IgD-negative memory B cell (primary cell): Measurements from ENCODE around the gene DAZ4. TPM values are rescaled to one million over a fixed set of nuclear protein-coding genes. Genes with fewer than 3 reads are reported as not detected.
"Not testable (repeated sequence)": the region's sequence is repeated elsewhere in the genome, so short reads cannot be mapped to it uniquely, and the experiment has no call there.

ENCODE experiments used
- H3K27ac Mint-ChIP-seq, 3 donors: one replicate each; pipeline ENCODE4 v1.8.0; 2020 to 2022; ENCODE audit warnings: mild to moderate bottlenecking in 3 of 3, mixed read lengths in 3 of 3, moderate library complexity in 1 of 3
- H3K27me3 Mint-ChIP-seq: one replicate; pipeline ENCODE4 v1.8.0; 2021; ENCODE audit warnings: mixed read lengths
- H3K36me3 Mint-ChIP-seq: one replicate; pipeline ENCODE4 v1.8.0; 2020; ENCODE audit warnings: mild to moderate bottlenecking, mixed read lengths
- H3K4me1 Mint-ChIP-seq, 3 donors: one replicate each; pipeline ENCODE4 v1.8.0; 2020 to 2022; ENCODE audit warnings: mixed read lengths in 3 of 3, mild to moderate bottlenecking in 1 of 3
- H3K4me3 Mint-ChIP-seq, 4 donors: one replicate each; pipeline ENCODE4 v1.8.0; 2020 to 2022; ENCODE audit warnings: mild to moderate bottlenecking in 4 of 4, mixed read lengths in 4 of 4, moderate library complexity in 3 of 4
- H3K9me3 Mint-ChIP-seq, 3 donors: one replicate each; pipeline ENCODE4 v1.8.0; 2020 to 2021; ENCODE audit warnings: mixed read lengths in 3 of 3, mild to moderate bottlenecking in 1 of 3
- polyA plus RNA-seq: library from polyadenylated mRNA; unstranded; fragments of 300-500 nt; fragmentation: Illumina TruSeq; gene quantifications from one replicate; pipeline ENCODE4 v1.2.3, GENCODE V29; 2021

DAZ4 gene, protein sequence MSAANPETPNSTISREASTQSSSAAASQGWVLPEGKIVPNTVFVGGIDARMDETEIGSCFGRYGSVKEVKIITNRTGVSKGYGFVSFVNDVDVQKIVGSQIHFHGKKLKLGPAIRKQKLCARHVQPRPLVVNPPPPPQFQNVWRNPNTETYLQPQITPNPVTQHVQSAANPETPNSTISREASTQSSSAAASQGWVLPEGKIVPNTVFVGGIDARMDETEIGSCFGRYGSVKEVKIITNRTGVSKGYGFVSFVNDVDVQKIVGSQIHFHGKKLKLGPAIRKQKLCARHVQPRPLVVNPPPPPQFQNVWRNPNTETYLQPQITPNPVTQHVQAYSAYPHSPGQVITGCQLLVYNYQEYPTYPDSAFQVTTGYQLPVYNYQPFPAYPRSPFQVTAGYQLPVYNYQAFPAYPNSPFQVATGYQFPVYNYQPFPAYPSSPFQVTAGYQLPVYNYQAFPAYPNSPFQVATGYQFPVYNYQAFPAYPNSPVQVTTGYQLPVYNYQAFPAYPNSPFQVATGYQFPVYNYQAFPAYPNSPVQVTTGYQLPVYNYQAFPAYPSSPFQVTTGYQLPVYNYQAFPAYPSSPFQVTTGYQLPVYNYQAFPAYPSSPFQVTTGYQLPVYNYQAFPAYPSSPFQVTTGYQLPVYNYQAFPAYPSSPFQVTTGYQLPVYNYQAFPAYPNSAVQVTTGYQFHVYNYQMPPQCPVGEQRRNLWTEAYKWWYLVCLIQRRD
- polyA plus RNA-seq, result not detected

DNA sequence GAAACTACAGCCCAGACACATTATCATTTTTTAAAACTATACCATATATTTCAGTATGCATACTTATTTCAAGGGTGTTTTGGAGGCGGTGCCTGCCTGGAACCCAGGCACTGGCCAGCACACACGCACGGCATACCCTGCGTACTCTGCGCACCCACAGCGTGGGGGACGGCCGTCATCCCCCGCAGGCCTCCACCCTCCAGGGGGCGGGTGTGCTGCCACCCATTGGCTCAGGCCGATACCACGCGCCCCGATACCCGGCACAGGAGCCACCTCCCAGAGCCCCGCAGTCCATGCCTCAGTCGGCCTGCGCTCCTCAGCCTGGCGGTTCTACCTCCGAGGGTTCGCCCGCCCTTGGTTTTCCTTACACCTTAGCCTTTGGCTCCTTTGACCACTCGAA is at the start of gene DAZ4:
TSS of gene DAZ4 (plus strand) at position 301 of the 400 bp plus-strand sequence. CDS start 208 bp downstream, outside the sequence.
- not testable (repeated sequence) for H3K36me3 Mint-ChIP-seq, H3K4me1 Mint-ChIP-seq, H3K4me3 Mint-ChIP-seq, H3K9me3 Mint-ChIP-seq, H3K27ac Mint-ChIP-seq, H3K27me3 Mint-ChIP-seq

DNA sequence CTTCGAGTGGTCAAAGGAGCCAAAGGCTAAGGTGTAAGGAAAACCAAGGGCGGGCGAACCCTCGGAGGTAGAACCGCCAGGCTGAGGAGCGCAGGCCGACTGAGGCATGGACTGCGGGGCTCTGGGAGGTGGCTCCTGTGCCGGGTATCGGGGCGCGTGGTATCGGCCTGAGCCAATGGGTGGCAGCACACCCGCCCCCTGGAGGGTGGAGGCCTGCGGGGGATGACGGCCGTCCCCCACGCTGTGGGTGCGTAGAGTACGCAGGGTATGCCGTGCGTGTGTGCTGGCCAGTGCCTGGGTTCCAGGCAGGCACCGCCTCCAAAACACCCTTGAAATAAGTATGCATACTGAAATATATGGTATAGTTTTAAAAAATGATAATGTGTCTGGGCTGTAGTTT is 20.4 kb upstream of the DAZ4 start, which contains the start of gene DAZ3:
TSS of gene DAZ3 (minus strand) at position 101 of the 400 bp plus-strand sequence. CDS start 208 bp downstream, outside the sequence.
- H3K27me3 Mint-ChIP-seq, H3K4me1 Mint-ChIP-seq, H3K4me3 Mint-ChIP-seq, H3K27ac Mint-ChIP-seq, H3K9me3 Mint-ChIP-seq, H3K36me3 Mint-ChIP-seq: not testable (repeated sequence)

DNA sequence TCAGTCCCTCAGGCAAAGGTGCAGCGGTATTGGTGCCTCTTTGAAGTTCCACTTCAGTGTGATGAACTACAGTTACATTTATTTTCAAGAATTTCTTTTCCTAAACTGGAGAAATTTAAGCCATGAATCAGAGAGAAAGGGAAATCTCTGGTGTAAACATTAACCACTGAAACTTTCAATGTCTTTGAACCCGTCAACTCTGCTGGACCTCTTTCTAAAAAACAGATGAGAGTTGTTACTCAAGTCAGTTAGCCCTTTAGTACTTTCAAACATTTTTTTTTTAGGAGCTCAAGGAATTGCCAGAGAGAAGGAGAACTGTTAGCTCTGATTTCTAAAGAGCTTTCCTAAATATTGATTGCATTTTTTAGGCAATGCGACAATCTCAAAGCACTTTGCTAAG is 11.9 kb upstream of the DAZ4 start:
- not testable (repeated sequence) for H3K4me3 Mint-ChIP-seq, H3K36me3 Mint-ChIP-seq, H3K27ac Mint-ChIP-seq, H3K9me3 Mint-ChIP-seq, H3K4me1 Mint-ChIP-seq, H3K27me3 Mint-ChIP-seq

DNA sequence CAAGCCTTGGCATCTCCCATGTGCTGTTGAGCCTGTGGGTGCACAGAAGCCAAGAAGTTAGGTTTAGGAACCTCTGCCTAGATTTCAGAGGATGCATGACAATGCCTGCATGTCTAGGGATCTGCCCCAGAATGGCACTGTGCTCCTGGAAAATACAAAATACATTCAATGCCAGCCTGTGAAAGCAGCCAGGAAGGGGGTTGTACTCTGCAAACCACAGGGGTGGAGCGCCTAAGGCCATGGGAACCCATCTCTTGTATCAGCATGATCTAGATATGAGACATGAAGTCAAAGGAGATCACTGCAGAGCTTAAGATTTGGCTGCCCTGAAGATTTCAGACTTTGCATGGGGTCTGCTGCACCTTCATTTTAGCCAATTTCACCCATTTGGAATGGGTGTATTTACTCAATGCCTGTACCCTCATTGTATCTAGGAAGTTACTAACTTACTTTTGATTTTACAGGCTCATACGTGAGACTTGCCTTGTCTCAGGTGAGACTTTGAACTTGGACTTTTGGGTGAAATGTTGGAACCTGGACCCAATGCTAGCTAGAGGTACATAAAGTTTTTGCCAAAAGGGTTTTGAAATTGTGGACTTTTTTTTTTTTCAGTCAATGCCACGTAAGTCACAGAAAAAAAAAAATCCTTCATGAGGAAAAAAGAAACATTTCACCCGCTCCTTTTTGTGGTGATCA is 9.4 kb upstream of the DAZ4 start:
- not testable (repeated sequence) for H3K4me3 Mint-ChIP-seq, H3K27me3 Mint-ChIP-seq, H3K9me3 Mint-ChIP-seq, H3K27ac Mint-ChIP-seq, H3K36me3 Mint-ChIP-seq, H3K4me1 Mint-ChIP-seq

DNA sequence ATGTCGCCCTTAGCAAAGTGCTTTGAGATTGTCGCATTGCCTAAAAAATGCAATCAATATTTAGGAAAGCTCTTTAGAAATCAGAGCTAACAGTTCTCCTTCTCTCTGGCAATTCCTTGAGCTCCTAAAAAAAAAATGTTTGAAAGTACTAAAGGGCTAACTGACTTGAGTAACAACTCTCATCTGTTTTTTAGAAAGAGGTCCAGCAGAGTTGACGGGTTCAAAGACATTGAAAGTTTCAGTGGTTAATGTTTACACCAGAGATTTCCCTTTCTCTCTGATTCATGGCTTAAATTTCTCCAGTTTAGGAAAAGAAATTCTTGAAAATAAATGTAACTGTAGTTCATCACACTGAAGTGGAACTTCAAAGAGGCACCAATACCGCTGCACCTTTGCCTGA is 8.7 kb upstream of the DAZ4 start:
- H3K36me3 Mint-ChIP-seq, H3K4me1 Mint-ChIP-seq, H3K4me3 Mint-ChIP-seq, H3K9me3 Mint-ChIP-seq, H3K27ac Mint-ChIP-seq, H3K27me3 Mint-ChIP-seq: not testable (repeated sequence)

Other genes starting within 250 kb of the DAZ4 start
- not detected for gene BPY2B, start 215.9 kb upstream of the DAZ4 start, polyA plus RNA-seq
- gene DAZ3, start 20.5 kb upstream of the DAZ4 start, polyA plus RNA-seq, result not detected
- not detected for gene BPY2C, start 218.2 kb downstream of the DAZ4 start, polyA plus RNA-seq